Measurements from ENCODE around the gene SRRM2.

SRRM2 gene

DNA sequence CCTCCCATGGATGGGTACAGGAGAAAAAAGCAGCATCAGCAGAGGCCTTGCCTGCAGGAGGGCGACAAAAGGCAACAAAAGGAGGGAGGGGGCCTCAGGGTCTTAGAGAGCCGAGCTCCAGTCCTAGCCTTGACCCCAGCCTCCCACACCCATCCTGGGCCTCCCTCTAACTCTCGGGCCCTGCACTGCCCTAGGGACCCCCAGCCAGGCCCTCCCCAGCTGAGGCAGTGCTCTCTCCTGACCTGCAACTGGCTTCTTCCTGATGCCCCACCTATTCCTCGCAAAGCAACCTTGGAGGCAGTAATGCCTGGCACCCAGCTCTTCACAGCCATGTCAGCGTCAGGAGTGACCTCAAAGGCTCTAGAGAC is 15.2 kb upstream of the SRRM2 start:
- no peak overlapping the region for H3K27ac ChIP-seq

DNA sequence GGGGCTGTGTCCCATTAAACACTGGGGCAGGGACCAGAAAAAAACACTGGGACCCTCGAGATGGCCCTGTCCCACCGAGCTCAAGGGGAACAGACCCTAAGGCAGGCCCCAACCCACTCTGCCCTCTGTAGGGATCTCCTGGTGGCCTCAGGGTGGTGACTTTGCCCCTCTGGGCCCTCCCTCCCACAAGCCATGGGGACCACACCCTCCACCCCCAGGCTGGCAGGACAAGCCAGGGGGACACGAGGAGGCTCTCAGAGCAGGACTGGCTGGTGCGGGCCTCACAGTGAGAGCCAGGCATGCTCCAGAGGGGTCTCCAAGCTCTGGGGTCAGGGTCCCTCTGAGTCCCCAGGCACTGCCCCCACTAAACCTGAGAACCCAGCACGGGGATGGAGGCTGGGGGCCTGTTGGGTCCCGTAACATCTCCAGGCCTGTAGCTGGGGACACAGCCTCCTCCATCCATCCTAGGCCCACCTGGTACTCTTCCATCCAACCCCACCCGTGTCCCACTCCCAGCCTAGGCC is 14.5 kb upstream of the SRRM2 start:
- Histone ChIP-seq H3K4me3 (no peak overlapping the region), H3K27ac (no peak overlapping the region)

More for the DNA sequence above, 15.2 kb upstream of the SRRM2 start:
- H3K4me3 ChIP-seq, result no peak overlapping the region

DNA sequence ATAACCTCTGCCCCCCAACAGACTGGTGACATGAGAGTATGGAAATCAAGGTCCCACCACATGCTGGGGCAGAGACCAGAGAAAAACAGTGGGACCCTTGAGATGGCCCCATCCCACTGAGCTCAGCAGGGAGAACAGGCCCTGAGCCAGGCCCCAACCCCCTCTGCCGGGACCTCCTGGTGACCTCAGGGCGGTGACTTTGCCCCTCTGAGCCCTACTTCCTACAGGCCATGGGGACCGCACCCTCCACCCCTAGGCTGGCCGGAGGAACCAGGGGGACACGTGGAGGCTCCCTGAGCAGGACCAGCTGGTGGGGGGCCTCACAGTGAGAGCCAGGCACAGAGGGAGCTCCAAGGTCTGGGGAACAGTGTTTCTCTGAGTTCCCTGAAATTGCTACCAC is 13.8 kb upstream of the SRRM2 start:
- Histone ChIP-seq H3K4me3 (no peak overlapping the region), H3K27ac (no peak overlapping the region)

DNA sequence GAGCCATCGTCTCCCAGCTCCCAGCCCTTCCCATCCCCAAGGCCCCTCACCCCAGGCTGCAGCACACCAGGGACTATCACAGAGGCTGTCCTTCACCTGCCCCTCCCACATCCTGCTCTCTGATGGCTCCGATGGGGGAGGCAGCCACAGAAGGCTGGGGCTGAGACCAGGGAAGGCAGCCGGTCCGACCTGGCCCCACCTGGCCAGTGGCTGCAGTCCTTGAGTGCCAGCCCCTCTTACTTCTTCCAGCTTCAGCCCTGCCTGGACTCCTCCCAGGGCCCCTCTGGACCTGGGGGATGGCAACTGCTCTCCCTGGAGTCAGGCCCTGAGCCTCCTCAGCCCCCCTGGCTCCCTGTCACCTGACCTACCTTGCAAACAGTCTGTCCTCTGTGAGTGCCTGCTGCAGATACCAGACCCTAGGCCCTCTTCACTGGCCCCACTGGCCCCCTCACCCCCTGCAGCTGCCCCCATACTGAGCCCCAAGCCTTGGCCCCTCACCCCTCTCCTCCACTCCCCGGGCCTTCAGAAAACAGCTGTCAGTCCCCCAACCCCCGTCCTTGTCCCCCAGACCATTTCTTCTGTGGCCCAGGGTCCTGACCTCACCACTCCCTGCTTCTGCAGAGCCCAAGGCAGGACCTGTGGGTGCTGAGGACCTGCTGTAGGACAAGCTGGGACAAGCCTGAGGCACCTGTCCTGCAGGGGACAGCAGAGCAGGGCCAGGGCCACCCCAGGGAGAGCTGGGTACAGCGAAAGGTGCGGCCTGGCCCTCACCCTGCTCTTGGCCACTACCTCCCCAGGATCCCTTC is 12.6 kb upstream of the SRRM2 start:
- no peak overlapping the region for H3K27ac ChIP-seq
- no peak overlapping the region for H3K4me3 ChIP-seq

DNA sequence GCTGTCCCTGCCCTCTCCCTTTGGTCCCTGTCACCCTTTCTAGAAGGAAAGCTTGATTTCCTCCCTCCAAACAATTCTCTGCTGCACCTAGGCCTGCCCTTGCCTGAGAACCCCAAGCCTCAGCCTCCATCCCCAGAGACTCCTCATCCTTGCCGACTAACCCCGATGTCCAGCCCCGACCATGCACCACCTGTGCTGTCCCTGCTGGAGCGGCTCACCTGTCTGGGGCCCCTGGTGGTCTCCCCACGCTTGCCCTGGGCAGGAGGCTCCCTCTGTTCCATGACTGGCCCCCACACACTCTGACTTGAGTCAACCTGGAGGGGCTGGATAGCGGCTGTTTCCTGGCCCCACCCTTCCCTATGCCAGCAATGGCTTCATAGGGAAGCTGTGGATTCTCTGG is 12.0 kb upstream of the SRRM2 start:
- H3K4me3 ChIP-seq, result no peak overlapping the region
- H3K27ac ChIP-seq, result no peak overlapping the region

DNA sequence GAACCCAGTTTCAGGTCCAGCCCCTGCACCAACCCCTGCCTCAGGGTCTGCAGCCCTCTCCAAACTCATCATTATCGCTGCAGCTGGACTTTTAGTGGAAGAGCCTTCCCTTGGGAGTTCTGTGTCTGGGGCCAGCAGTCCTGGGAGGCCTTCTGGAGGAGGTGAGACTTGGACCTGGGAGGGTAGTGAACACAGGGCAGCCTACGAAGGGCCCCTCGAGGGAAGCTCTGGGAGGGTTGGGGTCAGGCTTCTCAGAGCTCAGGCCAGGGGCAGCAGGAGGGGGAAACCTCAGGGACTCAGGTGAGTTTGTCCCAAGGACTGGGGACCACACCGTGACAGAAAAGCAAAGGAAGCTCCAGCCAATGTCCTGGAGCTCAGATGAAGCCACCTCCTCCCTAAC is 11.3 kb upstream of the SRRM2 start:
- Histone ChIP-seq H3K4me3 (no peak overlapping the region), H3K27ac (no peak overlapping the region)

DNA sequence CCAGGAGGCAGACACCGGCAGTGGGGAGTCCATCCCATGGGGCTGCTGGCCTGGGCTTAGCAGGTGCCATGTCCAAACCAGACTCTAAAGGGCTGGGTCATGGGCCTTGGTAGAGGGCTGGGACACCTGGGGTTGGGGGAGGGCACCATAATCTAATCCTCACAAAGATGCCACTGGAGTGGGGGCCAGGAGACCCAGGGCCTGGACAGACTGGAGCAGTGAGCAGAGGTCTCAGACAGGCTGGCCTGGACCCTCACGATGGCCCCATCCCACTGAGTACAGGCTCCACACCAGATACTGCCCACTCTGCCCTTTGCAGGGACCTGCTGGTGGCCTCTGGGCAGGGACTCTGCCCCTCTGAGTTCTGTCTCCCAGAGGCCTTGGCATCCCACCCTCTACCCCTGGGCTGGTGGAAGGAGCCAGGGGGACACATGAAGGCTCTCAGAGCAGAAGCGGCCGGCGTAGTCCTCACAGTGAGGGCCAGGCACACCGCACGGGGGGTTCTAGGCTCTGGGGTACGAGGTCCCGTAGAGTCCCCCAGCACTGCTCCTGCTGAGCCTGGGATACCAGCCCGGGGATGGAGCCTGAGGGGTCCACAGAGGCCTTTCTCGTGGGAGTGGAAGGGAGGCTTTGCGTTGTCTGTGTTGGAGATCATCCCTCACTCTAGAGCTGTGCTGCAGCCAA is 10.0 kb upstream of the SRRM2 start:
- Histone ChIP-seq H3K27ac (no peak overlapping the region), H3K4me3 (no peak overlapping the region)

DNA sequence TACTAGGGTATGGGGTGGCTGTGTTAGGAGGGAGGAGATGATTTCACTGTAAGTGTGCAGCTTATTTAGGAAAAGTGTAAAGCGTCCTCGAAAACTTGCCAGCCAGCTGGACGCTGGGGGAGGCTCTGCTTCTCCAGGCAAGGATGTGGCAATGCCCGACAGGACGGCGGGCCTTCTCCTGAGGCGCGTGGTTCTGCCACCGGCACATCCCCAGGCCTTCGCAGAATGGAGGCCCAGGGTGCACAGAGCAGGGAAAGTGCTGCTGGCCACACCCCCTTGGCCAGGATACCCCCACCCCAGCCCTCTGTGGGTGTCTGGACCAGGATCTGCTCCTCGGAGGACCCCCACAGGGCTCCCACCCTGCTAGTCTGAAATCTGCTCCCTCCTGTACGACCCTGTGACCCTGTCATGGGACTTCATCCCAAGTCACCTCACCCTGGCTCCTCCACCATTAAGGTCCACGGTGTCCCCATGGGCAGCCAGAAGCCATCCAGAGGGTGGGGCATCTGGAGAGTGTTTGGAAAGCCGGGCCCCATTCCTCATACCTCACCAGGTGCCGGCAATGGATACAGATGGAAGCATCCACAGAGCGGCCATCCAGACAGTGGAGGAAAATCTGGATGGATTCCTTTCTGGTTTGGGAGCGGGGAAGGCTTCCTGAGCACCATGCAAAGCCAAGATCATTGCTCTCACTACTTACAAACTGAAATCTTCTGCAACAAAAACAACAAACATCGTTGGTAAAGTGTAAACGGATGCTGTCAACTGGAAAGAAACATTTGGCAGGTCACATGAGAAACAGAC is 9.2 kb upstream of the SRRM2 start:
- H3K4me3 ChIP-seq, result no peak overlapping the region
- H3K27ac ChIP-seq, result no peak overlapping the region

DNA sequence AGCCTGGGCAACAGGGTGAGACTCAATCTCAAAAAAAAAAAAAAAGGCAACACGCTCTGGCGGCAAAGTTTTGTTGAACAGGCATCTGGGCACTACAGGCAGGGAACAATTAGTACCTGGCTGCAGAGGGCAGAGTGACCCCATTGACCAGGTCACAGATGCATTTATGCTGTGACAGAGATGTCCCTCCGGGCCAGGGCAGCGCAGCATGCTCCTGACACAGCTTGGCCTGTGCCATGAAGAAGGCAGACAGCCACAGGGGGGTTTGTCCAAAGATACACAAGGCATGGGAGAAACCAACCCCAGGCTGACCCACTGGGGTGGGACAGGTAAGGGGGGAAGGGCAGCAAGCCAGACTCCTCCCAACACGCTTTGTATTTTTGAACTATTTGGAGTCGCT is 7.7 kb upstream of the SRRM2 start:
- Histone ChIP-seq H3K27ac (no peak overlapping the region), H3K4me3 (no peak overlapping the region)

DNA sequence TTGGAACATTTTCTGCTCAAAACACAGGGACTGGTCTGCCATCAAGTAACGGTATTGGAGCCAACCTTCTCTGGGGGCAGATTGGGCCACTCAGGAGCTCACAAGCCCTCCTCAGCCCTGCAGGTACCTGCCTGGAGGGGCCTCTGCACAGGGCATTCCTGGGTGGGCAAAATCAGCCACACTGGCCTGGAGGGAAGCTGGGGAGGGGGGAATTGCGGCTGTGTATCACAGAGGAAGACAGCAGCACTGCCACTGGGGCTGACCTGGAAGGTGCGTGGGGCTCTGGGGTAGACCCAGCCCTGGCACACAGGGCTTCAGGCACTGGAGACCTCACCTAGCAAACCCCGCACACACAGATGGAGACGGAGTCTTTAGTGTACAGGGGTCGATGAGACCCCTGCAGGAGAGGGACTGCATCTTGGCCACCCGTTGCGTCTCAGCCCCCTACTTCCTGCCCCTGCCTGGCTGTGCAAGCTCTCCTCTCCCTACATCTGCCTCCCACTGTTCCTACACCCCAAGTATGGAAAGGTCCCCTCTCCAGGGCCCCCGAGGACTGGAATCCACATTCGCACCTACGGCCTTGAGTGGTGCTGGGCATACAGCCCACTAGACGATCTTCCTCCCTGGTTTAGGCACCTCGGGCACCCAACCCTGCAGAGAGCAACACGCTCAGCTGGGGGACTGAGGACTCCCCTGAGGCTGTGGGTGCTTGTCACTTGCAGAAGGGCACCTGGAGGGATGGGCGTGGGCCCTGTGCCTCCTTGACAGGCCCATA is 7.1 kb upstream of the SRRM2 start:
- no peak overlapping the region for H3K27ac ChIP-seq
- H3K4me3 ChIP-seq, result no peak overlapping the region

DNA sequence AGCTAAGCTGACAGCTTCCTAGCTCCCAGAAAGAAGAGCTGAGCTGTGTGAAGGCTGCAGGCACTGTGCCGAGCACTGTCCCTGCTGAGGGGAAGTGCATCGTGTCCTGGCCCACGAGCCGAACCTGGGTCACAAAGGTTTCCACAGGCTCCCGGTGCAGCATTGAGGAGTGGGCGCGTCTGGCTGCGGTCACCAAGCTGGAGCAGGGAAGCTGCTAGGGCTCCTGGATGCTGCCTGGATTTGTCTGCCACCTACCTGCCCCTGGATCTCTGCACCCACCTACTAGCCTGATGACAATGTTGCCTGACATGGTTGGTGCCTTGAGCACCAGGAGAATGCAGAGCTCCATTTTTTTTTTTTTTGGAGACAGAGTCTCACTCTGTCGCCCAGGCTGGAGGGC is 6.5 kb upstream of the SRRM2 start:
- H3K27ac ChIP-seq, result no peak overlapping the region

DNA sequence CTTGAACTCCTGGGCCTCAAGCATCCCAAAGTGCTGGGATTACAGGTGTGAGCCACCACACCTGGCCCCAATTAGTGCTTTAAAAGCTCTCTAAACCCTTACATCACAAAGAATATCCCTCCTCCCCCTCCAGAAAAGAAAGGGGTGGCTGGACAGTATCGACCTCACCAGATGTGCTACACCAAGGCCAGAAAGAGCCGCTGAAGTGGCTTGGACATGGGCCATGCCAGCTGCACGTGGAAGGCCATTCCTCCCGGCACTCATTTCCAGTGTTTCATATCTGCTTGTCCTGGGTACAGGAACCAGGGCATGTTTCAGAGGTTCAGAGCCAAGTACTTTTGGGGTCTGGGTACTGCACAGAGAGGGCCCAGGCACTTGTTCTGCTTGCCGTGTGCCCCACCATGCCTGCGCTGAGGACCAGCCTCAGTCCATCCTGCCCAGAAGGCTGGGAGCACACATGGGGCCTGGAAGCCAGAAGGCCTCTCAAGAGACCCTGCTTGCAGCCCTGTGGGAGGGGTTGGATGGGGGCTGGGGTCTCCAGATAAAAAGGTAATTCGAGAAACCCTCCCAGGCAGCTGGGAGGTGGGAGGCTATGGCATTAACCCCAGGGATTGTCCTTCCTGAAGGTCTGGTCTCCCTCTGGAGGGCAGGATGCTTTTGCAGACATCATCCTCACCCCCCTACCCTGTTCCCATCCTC is 3.5 kb upstream of the SRRM2 start:
- Histone ChIP-seq H3K4me3 (no peak overlapping the region), H3K27ac (no peak overlapping the region)

More for the DNA sequence above, 6.5 kb upstream of the SRRM2 start:
- no peak overlapping the region for H3K4me3 ChIP-seq

DNA sequence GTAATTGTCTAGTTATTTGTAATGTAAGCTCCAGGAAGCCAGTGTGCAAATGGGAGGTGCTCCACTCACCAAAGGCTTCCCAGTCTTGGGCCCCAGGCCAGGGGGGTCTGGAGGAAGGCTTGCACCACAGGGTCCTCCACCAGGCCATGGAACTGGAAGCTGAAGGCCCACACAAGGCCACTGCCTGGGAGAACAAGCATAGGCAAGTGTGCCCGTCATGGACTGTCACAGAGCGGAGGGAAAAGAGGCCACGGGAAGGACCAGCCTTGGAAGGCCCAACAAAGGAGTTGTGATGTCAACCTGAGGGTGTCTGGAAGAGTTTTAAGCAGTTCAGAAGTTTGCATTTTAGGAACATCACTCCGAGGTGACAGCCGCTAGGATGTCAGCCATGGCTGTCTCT is 3.0 kb upstream of the SRRM2 start:
- Histone ChIP-seq H3K4me3 (no peak overlapping the region), H3K27ac (no peak overlapping the region)

DNA sequence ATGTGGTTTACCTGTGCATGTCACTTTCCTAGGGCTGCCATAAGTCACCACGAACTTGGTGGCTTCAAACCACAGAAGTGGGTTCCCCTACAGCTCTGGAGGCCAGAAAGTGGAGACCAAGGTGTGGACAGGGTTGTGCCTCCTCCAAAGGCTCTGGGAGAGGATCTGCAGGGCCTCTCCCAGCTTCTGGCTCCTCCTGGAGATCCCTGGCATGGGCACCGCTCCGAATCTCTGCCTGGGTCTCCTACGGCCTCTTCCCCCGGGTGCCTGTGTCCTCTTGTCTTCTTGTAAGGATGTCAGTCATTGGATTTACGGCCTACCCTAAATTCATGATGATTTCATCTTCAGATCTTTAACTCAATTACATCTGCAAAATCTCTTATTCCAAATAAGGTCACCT is 2.5 kb upstream of the SRRM2 start:
- H3K4me3 ChIP-seq, result no peak overlapping the region
- H3K27ac ChIP-seq, result no peak overlapping the region

DNA sequence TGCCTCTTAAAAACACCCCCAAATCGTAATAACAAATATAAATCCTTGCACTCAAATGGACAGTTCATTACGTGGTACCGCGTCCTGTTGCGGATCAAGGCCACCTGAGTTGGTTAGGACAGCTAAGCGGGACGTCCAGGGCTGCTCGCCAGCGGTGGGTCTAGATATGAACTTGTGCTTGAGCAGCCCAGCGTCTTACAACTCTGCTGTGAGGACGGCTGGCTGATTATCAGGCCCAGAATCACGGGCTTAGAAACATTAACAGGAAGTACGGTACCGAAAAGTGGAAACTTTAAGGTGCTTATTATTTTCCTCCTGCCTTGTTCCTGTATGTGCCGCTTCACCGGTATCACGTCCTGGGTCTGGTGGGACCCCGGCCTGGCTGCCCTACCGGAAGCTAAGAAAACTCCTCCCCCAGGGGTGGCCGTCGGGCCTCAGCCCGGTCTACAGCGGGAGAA is 832 bp upstream of the SRRM2 start:
- H3K27ac ChIP-seq, result peak overlapping the region; percentile 90 to 100 (median 99)
- H3K4me3 ChIP-seq, result peak overlapping the region; percentile 61 to 96 (median 92)

DNA sequence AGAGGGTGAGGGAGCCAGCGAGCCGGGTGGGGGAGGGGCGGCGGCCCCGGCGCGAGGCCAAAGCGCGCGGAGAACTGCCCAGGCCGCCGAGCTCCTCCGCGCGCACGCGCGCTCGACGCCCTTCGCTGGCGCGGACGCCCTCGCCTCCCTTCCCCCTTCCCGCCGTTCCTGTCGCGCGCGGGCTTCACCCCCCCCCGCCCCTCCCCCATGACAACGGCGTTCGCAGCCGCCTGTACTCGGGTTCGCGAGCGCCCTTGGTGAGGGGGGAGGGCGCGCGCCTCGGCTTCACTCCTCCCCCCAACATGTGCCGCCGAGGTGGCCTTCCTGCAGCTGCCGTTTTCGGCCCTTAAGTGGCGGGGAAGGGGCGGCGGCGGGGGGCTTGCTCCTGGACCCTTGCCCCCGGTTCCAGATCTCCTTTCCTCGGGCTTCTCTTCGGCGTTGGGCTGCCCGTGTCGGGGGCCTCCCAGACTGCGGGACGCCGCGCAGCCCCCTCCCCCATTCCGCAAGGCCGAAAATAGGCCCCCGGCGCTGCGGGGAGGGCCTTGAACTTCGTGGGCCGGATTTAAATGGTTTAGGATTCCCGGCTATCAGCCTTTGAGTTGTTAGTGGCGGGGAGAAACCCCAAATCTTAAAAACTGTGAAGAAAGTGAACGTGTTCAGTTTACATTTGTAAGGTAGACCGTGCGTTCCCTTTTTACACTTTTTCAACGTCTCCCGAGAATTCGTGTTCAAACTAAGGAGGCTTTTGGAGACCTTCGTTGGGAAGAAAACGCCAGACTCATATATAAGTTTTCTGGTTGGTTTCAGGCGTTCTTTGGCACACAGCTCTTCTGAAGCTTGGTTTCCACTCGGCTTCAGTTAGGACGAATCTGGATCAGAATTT is 653 bp downstream of the SRRM2 start:
- Histone ChIP-seq H3K4me3 (peak overlapping the region; percentile 61 to 96 (median 92)), H3K27ac (peak overlapping the region; percentile 90 to 100 (median 99))

DNA sequence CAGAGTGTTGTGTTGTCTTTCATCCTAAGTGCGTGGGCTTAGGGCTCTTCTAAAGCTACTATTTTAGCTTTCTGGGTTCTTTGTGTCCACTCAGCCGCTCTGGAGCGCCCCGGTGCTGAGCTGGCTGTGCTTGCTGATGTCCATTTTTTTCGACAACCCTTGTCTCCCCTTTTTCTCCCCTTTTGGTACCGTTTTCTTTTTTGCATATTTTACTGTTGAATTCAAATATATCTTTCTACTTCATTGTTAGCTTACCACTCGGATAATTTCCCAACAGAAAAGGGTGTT is 1.2 kb downstream of the SRRM2 start:
- H3K4me3 ChIP-seq, result peak overlapping the region; percentile 61 to 96 (median 92)
- peak overlapping the region in 19 of 21 experiments; percentile 95 to 100 (median 99) for H3K27ac ChIP-seq

DNA sequence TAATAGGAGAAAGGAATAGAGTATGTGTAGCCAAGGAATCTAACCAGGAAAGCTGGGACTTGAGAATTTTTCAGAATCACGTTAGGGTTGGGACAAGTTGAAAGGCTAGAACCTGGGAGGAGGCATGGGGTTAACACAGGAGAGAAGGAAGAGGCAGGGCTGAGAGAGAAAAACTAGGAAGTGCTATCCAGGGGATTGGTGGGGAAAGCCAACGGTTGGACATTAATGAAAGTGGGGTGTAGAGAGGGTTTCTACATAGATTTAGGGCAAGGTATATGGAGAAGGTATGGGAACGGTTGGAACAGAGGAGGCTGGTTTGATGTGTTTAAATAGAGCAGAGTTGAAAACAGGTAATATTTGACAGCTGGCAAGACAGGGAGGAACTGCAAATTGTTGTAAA is 2.7 kb downstream of the SRRM2 start:
- peak overlapping the region in 3 of 7 experiments; percentile 83 to 96 (median 95) for H3K4me3 ChIP-seq

More for the DNA sequence above, 2.7 kb downstream of the SRRM2 start:
- peak overlapping the region in 3 of 21 experiments; percentile 7 to 99 (median 23) for H3K27ac ChIP-seq

Measured in skin epidermis (tissue), 12 donors.